Astrocyte (in vitro differentiated cells and primary cell): ENCODE results near the gene UNC45B. TPM values are rescaled to one million over a fixed set of nuclear protein-coding genes. Genes with fewer than 3 reads are reported as not detected.

ENCODE experiments used
- DNase-seq: peaks from one replicate; pipeline ENCODE4 v3.0.0-alpha.2; 2010; ENCODE audit warnings: low read depth
- FAIRE-seq: peaks from 2 replicates; lab custom pipeline; 2011; peaks lifted over from hg19 to GRCh38; lab: Jason Lieb, UNC
- H2AFZ ChIP-seq: 2 replicates; pipeline ENCODE4 v1.6.0; 2012; ENCODE audit warnings: low read depth, low read length, inconsistent platforms
- H3K27ac ChIP-seq: 2 replicates; pipeline ENCODE4 v1.5.1; 2011; ENCODE audit warnings: low read depth, low read length, inconsistent platforms
- H3K27me3 ChIP-seq: 2 replicates; pipeline ENCODE4 v1.6.0; 2011; ENCODE audit warnings: low read length, inconsistent platforms; ENCODE audit not compliant: insufficient read depth
- H3K36me3 ChIP-seq: 2 replicates; pipeline ENCODE4 v1.5.1; 2011; ENCODE audit warnings: low read length, inconsistent platforms; ENCODE audit not compliant: insufficient read depth
- H3K4me1 ChIP-seq: 2 replicates; pipeline ENCODE4 v1.5.1; 2011; ENCODE audit warnings: low read length, inconsistent platforms; ENCODE audit not compliant: insufficient read depth
- H3K4me2 ChIP-seq: 2 replicates; pipeline ENCODE4 v1.6.0; 2012; ENCODE audit warnings: low read length, inconsistent platforms
- H3K4me3 ChIP-seq: 2 replicates; pipeline ENCODE4 v1.5.1; 2011; ENCODE audit warnings: low read depth, mild to moderate bottlenecking, low read length, inconsistent platforms; ENCODE audit not compliant: insufficient read depth
- H3K79me2 ChIP-seq: 2 replicates; pipeline ENCODE4 v1.6.0; 2012; ENCODE audit warnings: mild to moderate bottlenecking, low read length, inconsistent platforms; ENCODE audit not compliant: insufficient read depth
- H3K9ac ChIP-seq: 2 replicates; pipeline ENCODE4 v1.6.0; 2012; ENCODE audit warnings: mild to moderate bottlenecking, low read length, inconsistent platforms
- H3K9me3 ChIP-seq: 2 replicates; pipeline ENCODE4 v1.5.1; 2012; ENCODE audit warnings: low read depth, mild to moderate bottlenecking, low read length, inconsistent platforms; ENCODE audit not compliant: insufficient read depth
- H4K20me1 ChIP-seq: 2 replicates; pipeline ENCODE4 v1.6.0; 2012; ENCODE audit warnings: low read length, inconsistent platforms; ENCODE audit not compliant: insufficient read depth
- H3K27ac Mint-ChIP-seq: one replicate; pipeline ENCODE4 v1.8.0; 2021; ENCODE audit warnings: mild to moderate bottlenecking, mixed read lengths; ENCODE audit not compliant: unreplicated experiment
- H3K27me3 Mint-ChIP-seq: one replicate; pipeline ENCODE4 v1.8.0; 2021; ENCODE audit warnings: low read depth, mixed read lengths; ENCODE audit not compliant: unreplicated experiment
- H3K36me3 Mint-ChIP-seq: one replicate; pipeline ENCODE4 v1.8.0; 2021; ENCODE audit warnings: low read depth, mixed read lengths; ENCODE audit not compliant: unreplicated experiment
- H3K4me1 Mint-ChIP-seq: one replicate; pipeline ENCODE4 v1.8.0; 2021; ENCODE audit warnings: low read depth, mixed read lengths; ENCODE audit not compliant: unreplicated experiment
- H3K4me3 Mint-ChIP-seq: one replicate; pipeline ENCODE4 v1.8.0; 2021; ENCODE audit warnings: mild to moderate bottlenecking, moderate library complexity, mixed read lengths; ENCODE audit not compliant: unreplicated experiment
- H3K9me3 Mint-ChIP-seq: one replicate; pipeline ENCODE4 v1.8.0; 2021; ENCODE audit warnings: mild to moderate bottlenecking, mixed read lengths; ENCODE audit not compliant: unreplicated experiment
- EZH2 ChIP-seq: IDR thresholded peaks from 2 replicates; pipeline ENCODE4 v1.6.1; 2012; ENCODE audit warnings: mild to moderate bottlenecking, low read length, inconsistent platforms; ENCODE audit not compliant: insufficient read depth
- total RNA-seq: library from RNA; stranded (reverse); gene quantifications from 2 replicates; pipeline ENCODE4 v1.2.1, GENCODE V29; 2021
- TF ChIP-seq, protein P1 (sequence below): IDR thresholded peaks from 2 replicates; pipeline ENCODE4 v1.5.1; 2011; ENCODE audit warnings: low read depth, mild to moderate bottlenecking, inconsistent platforms, low read length, moderate library complexity; ENCODE audit not compliant: insufficient read depth

Gene UNC45B
- total RNA-seq, 1 donor from 2014 or later, result 0.05 TPM

DNA sequence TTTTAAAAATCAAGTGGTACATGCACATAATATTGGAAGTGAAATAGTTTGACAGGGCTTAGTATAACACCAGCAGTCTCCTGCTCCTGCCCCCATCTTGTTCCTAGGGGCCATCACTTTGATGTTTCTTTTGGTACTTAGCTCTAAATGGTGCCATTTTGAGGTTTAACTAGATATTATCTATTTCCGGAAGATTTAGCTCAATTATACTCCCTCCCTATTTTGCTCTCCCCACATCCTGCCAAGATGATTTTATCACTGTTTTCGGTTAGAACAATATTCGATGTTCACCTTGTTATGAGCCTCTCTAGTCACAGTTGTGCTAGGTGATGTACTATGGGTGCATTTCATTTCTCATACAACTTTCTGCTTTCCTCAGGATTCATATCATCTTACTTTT is 66.6 kb downstream of the UNC45B start:
- DNase-seq (no peak), FAIRE-seq (no peak)
- no peaks in the 10 kb centered on the region for H3K27me3 ChIP-seq
- TF ChIP-seq, protein P1, sequence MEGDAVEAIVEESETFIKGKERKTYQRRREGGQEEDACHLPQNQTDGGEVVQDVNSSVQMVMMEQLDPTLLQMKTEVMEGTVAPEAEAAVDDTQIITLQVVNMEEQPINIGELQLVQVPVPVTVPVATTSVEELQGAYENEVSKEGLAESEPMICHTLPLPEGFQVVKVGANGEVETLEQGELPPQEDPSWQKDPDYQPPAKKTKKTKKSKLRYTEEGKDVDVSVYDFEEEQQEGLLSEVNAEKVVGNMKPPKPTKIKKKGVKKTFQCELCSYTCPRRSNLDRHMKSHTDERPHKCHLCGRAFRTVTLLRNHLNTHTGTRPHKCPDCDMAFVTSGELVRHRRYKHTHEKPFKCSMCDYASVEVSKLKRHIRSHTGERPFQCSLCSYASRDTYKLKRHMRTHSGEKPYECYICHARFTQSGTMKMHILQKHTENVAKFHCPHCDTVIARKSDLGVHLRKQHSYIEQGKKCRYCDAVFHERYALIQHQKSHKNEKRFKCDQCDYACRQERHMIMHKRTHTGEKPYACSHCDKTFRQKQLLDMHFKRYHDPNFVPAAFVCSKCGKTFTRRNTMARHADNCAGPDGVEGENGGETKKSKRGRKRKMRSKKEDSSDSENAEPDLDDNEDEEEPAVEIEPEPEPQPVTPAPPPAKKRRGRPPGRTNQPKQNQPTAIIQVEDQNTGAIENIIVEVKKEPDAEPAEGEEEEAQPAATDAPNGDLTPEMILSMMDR, result no peak
- TF ChIP-seq EZH2, result no peak
- H3K79me2 ChIP-seq, result no peaks in the 10 kb centered on the region
- H3K27ac ChIP-seq, result no peak overlapping the region
- H2AFZ ChIP-seq, result no peak overlapping the region
- Mint-ChIP-seq H3K4me3 (no peak overlapping the region), H3K36me3 (no peaks in the 10 kb centered on the region), H3K27ac (no peak overlapping the region), H3K9me3 (peaks cover 5% of the 10 kb centered on the region), H3K27me3 (peaks cover 10% of the 10 kb centered on the region), H3K4me1 (no peaks in the 10 kb centered on the region)
- H3K4me3 ChIP-seq, result no peak overlapping the region
- H3K4me2 ChIP-seq, result no peak overlapping the region
- H3K9me3 ChIP-seq, result no peaks in the 10 kb centered on the region
- no peak overlapping the region for H3K9ac ChIP-seq
- no peaks in the 10 kb centered on the region for H3K36me3 ChIP-seq
- no peaks in the 10 kb centered on the region for H3K4me1 ChIP-seq
- no peaks in the 10 kb centered on the region for H4K20me1 ChIP-seq

DNA sequence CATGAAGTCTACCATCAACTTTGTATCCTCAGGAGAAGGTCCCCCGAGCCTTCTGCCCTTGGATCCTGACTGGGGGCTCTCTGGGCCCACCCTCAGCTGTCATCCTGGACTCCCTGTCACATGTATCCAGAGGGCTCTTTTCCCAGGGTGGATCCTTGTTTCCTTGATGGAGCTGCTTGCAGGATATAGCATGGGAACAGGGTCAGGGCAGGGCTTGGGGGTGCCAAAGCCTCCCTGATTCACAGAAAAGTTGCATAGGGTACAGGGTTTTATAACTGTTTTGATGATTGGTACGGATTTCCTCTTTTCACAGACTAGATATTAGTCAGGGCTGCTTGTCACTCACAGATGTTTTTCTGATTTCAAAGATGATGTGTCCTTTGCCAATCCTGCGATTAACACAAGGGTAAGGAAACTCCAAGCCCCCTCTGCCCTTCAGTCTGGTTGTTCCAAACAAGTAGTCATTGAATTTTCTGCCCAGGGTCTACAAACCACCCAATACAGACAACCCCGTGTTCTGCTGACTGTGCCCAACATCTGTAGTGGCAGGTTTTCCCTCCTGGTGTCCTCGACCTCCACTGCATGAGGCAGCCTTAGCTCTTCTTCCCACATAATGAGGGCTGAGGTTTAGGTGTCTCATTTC is 67.1 kb downstream of the UNC45B start:
- Mint-ChIP-seq H3K27me3 (peaks cover 9% of the 10 kb centered on the region), H3K27ac (no peak overlapping the region), H3K9me3 (peaks cover 5% of the 10 kb centered on the region), H3K4me3 (no peak overlapping the region), H3K36me3 (no peaks in the 10 kb centered on the region), H3K4me1 (no peaks in the 10 kb centered on the region)
- H3K4me3 ChIP-seq, result no peak overlapping the region
- H3K79me2 ChIP-seq, result no peaks in the 10 kb centered on the region
- no peaks in the 10 kb centered on the region for H4K20me1 ChIP-seq
- H3K36me3 ChIP-seq, result no peaks in the 10 kb centered on the region
- no peak for DNase-seq
- no peak overlapping the region for H2AFZ ChIP-seq
- no peaks in the 10 kb centered on the region for H3K9me3 ChIP-seq
- no peak overlapping the region for H3K27ac ChIP-seq
- no peaks in the 10 kb centered on the region for H3K27me3 ChIP-seq
- no peaks in the 10 kb centered on the region for H3K4me1 ChIP-seq
- TF ChIP-seq EZH2, result no peak
- TF ChIP-seq, protein P1, result no peak
- no peak overlapping the region for H3K4me2 ChIP-seq
- FAIRE-seq, result no peak
- no peak overlapping the region for H3K9ac ChIP-seq

DNA sequence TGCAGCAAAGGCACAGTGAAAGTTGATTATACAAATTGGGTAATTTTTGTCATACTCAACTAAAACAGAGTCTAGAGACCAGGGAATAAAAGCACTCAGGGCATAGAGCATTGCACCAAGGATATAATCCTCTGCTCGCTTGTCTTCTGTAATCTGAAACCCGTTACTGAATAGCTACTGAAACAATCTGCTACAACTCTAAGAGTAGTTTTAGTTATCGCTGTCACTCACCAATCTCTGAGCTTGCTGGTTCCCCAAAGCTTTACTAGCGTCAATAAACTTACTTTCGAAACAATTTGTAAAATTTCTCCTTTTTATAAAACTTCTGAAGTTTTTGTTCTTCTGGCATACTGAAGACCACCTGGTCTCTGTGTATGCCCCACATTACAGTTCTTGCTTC is 69.5 kb downstream of the UNC45B start:
- Histone ChIP-seq H4K20me1 (no peaks in the 10 kb centered on the region), H3K4me2 (no peak overlapping the region), H2AFZ (no peak overlapping the region), H3K27ac (no peak overlapping the region), H3K4me3 (no peak overlapping the region), H3K9ac (no peak overlapping the region), H3K79me2 (no peaks in the 10 kb centered on the region), H3K27me3 (no peaks in the 10 kb centered on the region), H3K4me1 (no peaks in the 10 kb centered on the region), H3K9me3 (no peaks in the 10 kb centered on the region), H3K36me3 (no peaks in the 10 kb centered on the region)
- no peaks in the 10 kb centered on the region for H3K4me1 Mint-ChIP-seq
- H3K27me3 Mint-ChIP-seq, result peaks cover 2% of the 10 kb centered on the region
- H3K36me3 Mint-ChIP-seq, result no peaks in the 10 kb centered on the region
- no peak for FAIRE-seq
- H3K9me3 Mint-ChIP-seq, result peaks cover 5% of the 10 kb centered on the region
- H3K27ac Mint-ChIP-seq, result no peak overlapping the region
- H3K4me3 Mint-ChIP-seq, result no peak overlapping the region
- DNase-seq, result no peak
- TF ChIP-seq, protein P1, result no peak
- TF ChIP-seq EZH2, result no peak
